Measurements from ENCODE around the gene HSPA9. TPM values are rescaled to one million over a fixed set of nuclear protein-coding genes. Genes with fewer than 3 reads are reported as not detected.
A peak's percentile ranks its signal among the peaks of the same experiment; 100 is the strongest.
"Not testable (repeated sequence)": the region's sequence is repeated elsewhere in the genome, so short reads cannot be mapped to it uniquely, and the experiment has no call there.

The HSPA9 gene
- total RNA-seq, 4 donors from 2014 or later = 128 to 254 (median 154) TPM

- H3K9me3 ChIP-seq = no peaks in the 10 kb centered on the region
- DNase-seq = no peak
- H3K27ac ChIP-seq = no peak overlapping the region
- no peaks in the 10 kb centered on the region for H3K36me3 ChIP-seq
- H3K4me3 ChIP-seq = no peak overlapping the region
- H3K27me3 ChIP-seq = no peaks in the 10 kb centered on the region
- no peak for TF ChIP-seq CTCF (IDR thresholded peaks at IDR 0.05)
- no peak for TF ChIP-seq POLR2A (IDR thresholded peaks at IDR 0.05)
- intact Hi-C loops (cut with DNase I; ENCODE audit: low total_unique reads) = no loop called here
- H3K4me1 ChIP-seq = no peaks in the 10 kb centered on the region
These were observed 66.2 kb downstream of the HSPA9 start for GRCh38 chr5:138508958-138509357.

- peak in 1 of 2 donors; percentile 38 for DNase-seq
- intact Hi-C loops (cut with DNase I; ENCODE audit: low total_unique reads); H3K4me1 ChIP-seq; H3K9me3 ChIP-seq; H3K36me3 ChIP-seq; H3K27me3 ChIP-seq; H3K4me3 ChIP-seq: not testable (repeated sequence)
- H3K27ac ChIP-seq = peak overlapping the region in 1 of 2 donors; percentile 30
These were observed 67.7 kb downstream of the HSPA9 start for GRCh38 chr5:138507485-138507884.

- Histone ChIP-seq H3K27me3 (no peaks in the 10 kb centered on the region), H3K4me1 (no peaks in the 10 kb centered on the region), H3K27ac (peak overlapping the region in 1 of 2 donors; percentile 30), H3K4me3 (no peak overlapping the region), H3K9me3 (no peaks in the 10 kb centered on the region), H3K36me3 (no peaks in the 10 kb centered on the region)
- DNase-seq = no peak
- intact Hi-C loops (cut with DNase I; ENCODE audit: low total_unique reads) = no loop called here
- TF ChIP-seq POLR2A (IDR thresholded peaks at IDR 0.05) = no peak
- TF ChIP-seq CTCF (IDR thresholded peaks at IDR 0.05) = no peak
These were observed 68.6 kb downstream of the HSPA9 start for GRCh38 chr5:138506370-138507306.

GRCh38 chr5:138504799-138505198 lies 70.4 kb downstream of the HSPA9 start:
- no peak overlapping the region for H3K27ac ChIP-seq
- no peak overlapping the region for H3K4me3 ChIP-seq
- no peak for DNase-seq
- no peaks in the 10 kb centered on the region for H3K9me3 ChIP-seq
- no peak for TF ChIP-seq POLR2A (IDR thresholded peaks at IDR 0.05)
- no peak for TF ChIP-seq CTCF (IDR thresholded peaks at IDR 0.05)
- intact Hi-C loops (cut with DNase I; ENCODE audit: low total_unique reads) = loop anchor here (5.0 kb wide), 2 partner anchors 42 to 57 kb away; no protein-coding TSS in a partner anchor
- H3K4me1 ChIP-seq = no peaks in the 10 kb centered on the region
- H3K27me3 ChIP-seq = no peaks in the 10 kb centered on the region
- H3K36me3 ChIP-seq = no peaks in the 10 kb centered on the region

Small RNAs within 50 kb of the gene (small RNA-seq; reads per million reads assigned to genes)
- gene RF00154 (16.6 reads per million, percentile 91 among the genes with 10 or more reads in this experiment), gene RF01210 (not detected), gene SNORD63 (199 reads per million, percentile 95 among the genes with 10 or more reads in this experiment)

Other genes starting within 250 kb of the HSPA9 start
- 1 to 10 TPM in 1 of 4 donors, not detected in 3; 4.6 TPM for gene CDC25C, start 243.6 kb downstream of the HSPA9 start, total RNA-seq
- 10 to 100 TPM; 20.0 to 54.4 (median 26.4) TPM for gene FAM53C, start 237.1 kb downstream of the HSPA9 start, total RNA-seq
- 10 to 100 TPM; 21.8 to 96.4 (median 51.5) TPM for gene KDM3B, start 222.7 kb downstream of the HSPA9 start, total RNA-seq
- gene REEP2, start 136.3 kb downstream of the HSPA9 start, total RNA-seq = 10 to 100 TPM in 1 of 4 donors, 1 to 10 TPM in 2, under 1 TPM in 1; 0.77 to 14.1 (median 5.0) TPM
- 100 to 1,000 TPM in 1 of 4 donors, 10 to 100 TPM in 1, 1 to 10 TPM in 2; 2.6 to 123 (median 35.2) TPM for gene EGR1, start 109.9 kb downstream of the HSPA9 start, total RNA-seq
- gene ETF1, start 32.2 kb downstream of the HSPA9 start, total RNA-seq = 100 to 1,000 TPM in 2 of 4 donors, 10 to 100 TPM in 2; 40.9 to 129 (median 87.8) TPM
- 100 to 1,000 TPM; 140 to 752 (median 389) TPM for gene CTNNA1, start 178.0 kb upstream of the HSPA9 start, total RNA-seq

Data from uterus (tissue), 4 donors.